ENCODE data around the gene CLPSL2.

- no peak for TF ChIP-seq PKNOX1 (IDR thresholded peaks at IDR 0.05)
- no peak for TF ChIP-seq PBX3 (IDR thresholded peaks at IDR 0.05; ENCODE audit: insufficient replicate concordance, low read depth, low read length)
- no peak for TF ChIP-seq SP1 (IDR thresholded peaks at IDR 0.05; ENCODE audit: low read depth, low read length)
- TF ChIP-seq ASH2L (IDR thresholded peaks at IDR 0.05; ENCODE audit: borderline replicate concordance, low read depth): no peak
- TF ChIP-seq POU2F2 (IDR thresholded peaks at IDR 0.05; ENCODE audit: borderline replicate concordance, low read depth, low read length): no peak
- TF ChIP-seq CEBPZ (IDR thresholded peaks at IDR 0.05; ENCODE audit: low read depth, low read length): no peak
- no peak for TF ChIP-seq EGR1 (IDR thresholded peaks at IDR 0.05; ENCODE audit: borderline replicate concordance in 1 of 2, low read depth in 2 of 2, low read length in 2 of 2)
- no peak for TF ChIP-seq ZBTB4 (CRISPR knock-in tag; IDR thresholded peaks at IDR 0.05)
- no peak for TF ChIP-seq NR2C2 (IDR thresholded peaks at IDR 0.05; ENCODE audit: borderline replicate concordance, control insufficient read depth, insufficient read length, low read depth)
- no peak for TF ChIP-seq ETV6 (conservative IDR thresholded peaks at IDR 0.05 in 1 of 2, IDR thresholded peaks at IDR 0.05 in 1 of 2; ENCODE audit: borderline replicate concordance in 1 of 2, low read depth in 1 of 2)
These were observed 24.8 kb upstream of the CLPSL2 start for GRCh38 chr6:35751594-35751993.
